ENCODE results near the gene RHOBTB1.

RHOBTB1 gene

GRCh38 chr10:60820093-60820754 lies 123.8 kb downstream of the RHOBTB1 start:
- peak; percentile 43 for DNase-seq (ENCODE audit: low read depth)

Measured in iris pigment epithelial cell (primary cell).